GM10266 (cell line): ENCODE measurements around the gene ICAM5.
A peak's percentile ranks its signal among the peaks of the same experiment; 100 is the strongest.

Source experiments
- DNase-seq: peaks from one replicate; pipeline ENCODE4 v3.0.0; 2012; ENCODE audit errors: extremely low spot score
- TF ChIP-seq, protein P1 (sequence below): IDR thresholded peaks from 2 replicates; pipeline ENCODE4 v1.5.1; 2012; ENCODE audit warnings: mild to moderate bottlenecking, low read depth; ENCODE audit not compliant: control insufficient read depth, insufficient read depth; ENCODE audit errors: missing control alignments

ICAM5 gene

DNA sequence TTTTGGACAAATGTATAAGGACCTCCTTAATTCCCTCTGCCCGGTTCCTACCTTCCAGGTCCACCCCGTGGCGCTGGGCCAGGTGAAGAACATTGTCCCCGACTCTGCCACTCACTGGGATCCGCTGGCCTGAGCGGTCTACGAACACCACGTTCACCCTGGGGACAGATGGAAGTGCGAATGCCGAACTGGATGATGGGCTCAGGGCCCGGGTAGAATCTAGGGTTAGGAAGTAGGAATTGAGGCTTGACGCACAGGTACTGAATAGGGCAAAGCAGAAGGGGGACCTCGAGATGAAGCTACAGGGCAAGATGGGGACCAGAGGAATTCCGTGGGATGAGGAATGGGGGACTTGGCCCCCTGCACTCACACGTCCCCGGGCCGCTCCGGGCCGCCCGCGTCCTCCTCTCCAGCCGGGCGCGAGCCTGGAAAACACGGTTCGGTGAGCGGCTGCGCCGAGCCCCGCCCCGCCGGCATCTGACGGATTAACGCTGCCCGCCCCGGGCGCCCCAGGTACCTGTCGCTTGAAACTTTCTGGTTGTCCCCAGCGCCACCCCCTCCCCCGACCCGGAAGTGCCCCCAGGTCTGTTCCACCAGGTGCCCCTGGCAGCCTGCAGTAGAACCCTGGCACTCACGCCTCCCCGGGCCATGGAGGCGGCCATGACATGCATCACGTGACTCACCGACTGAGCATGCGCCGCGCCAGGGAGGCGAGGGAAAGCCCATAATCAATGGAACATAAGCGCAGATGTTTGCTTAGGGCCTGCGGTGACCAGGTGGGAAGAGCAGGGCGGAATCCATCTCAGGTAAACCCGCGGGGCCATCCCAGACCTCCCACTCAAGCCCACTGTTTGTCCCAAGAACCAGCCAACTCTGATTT, 25.8 kb downstream of the ICAM5 start, which contains the start of gene FDX2:
Gene FDX2 (minus strand): TSS at position 681 of the 880 bp plus-strand sequence. CDS start 19 bp downstream, at position 662.
- DNase-seq = peak; percentile 97
- TF ChIP-seq, protein P1, sequence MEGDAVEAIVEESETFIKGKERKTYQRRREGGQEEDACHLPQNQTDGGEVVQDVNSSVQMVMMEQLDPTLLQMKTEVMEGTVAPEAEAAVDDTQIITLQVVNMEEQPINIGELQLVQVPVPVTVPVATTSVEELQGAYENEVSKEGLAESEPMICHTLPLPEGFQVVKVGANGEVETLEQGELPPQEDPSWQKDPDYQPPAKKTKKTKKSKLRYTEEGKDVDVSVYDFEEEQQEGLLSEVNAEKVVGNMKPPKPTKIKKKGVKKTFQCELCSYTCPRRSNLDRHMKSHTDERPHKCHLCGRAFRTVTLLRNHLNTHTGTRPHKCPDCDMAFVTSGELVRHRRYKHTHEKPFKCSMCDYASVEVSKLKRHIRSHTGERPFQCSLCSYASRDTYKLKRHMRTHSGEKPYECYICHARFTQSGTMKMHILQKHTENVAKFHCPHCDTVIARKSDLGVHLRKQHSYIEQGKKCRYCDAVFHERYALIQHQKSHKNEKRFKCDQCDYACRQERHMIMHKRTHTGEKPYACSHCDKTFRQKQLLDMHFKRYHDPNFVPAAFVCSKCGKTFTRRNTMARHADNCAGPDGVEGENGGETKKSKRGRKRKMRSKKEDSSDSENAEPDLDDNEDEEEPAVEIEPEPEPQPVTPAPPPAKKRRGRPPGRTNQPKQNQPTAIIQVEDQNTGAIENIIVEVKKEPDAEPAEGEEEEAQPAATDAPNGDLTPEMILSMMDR = no peak

DNA sequence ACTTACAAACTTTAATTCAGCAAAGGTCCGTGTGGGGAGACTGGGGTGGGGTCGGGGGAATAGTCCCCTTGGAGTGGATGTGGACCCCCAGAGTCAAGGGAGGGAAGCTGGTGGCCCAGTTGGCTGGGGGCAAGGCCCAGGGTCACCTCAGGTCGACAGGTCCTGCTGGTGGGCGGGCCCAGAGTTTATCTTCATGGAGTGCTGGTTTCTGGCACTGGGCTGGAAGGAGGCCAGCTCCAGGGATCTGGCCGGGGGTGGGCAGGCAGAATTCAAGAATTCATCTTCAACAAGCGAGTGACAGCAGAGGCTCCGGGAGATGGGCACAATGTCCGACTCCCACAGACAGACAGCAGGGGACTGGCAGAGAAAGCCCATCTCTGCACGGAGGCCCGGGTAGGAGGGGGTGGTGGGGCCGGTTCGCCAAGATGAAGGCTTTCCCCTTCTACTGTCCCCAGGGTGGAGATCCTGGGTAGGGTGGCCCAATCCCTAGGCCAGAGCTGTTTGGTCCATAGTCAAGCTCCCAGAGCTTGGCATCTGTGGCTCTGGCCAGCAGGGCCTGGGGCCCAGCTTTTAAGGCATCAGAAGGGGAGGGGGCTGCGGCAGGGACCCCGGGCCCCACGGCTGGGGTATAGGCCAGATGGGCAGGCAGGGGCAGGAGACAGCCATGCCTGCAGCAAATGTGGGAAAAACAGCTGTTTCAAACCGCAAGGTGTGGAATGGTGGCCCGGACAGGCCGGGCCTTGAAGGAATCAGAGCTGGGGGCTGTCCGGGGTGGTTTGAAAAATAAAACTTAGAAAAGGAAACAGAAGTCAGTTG, 26.7 kb downstream of the ICAM5 start:
- TF ChIP-seq, protein P1 = no peak
- DNase-seq = no peak

DNA sequence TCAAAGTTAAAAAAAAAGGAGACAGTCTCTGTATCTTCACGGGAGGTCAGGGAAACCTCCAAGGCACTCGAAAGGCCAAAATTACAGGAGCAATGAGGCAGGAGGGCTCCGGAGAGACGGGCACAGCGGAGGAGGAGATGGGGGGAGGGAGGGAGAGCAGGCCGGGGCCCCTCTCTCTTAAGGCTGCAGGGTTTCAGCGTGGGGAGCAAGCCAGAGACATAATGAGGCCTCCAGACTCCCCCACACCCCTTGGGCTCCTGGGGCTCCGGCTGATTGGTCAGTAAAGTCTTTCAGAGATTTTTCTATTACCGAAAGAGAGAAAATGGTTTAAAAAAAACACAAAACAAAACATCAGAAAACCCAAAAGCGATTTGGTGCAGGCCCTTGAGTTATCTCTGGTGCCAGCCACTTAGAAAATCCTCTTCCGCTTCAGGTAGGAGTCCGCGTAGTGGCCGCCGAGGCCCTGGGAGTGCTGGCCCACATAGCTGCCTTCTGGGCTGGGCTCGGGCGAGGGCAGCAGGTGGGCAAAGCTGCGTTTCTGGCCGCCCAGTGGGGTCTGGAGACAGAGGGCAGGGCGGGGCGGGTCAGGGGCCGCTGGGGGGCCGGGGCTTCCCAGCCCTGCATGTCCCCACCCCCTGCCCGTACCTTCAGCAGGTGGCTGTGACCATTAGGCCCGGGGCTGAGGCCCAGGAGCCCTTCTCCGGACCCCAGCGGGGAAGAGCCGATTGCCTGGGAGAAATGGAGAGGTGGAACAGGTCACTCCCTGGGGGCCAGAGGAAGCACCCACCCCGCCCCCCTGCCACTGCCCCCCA, 27.5 kb downstream of the ICAM5 start:
- DNase-seq = no peak
- TF ChIP-seq, protein P1 = no peak

DNA sequence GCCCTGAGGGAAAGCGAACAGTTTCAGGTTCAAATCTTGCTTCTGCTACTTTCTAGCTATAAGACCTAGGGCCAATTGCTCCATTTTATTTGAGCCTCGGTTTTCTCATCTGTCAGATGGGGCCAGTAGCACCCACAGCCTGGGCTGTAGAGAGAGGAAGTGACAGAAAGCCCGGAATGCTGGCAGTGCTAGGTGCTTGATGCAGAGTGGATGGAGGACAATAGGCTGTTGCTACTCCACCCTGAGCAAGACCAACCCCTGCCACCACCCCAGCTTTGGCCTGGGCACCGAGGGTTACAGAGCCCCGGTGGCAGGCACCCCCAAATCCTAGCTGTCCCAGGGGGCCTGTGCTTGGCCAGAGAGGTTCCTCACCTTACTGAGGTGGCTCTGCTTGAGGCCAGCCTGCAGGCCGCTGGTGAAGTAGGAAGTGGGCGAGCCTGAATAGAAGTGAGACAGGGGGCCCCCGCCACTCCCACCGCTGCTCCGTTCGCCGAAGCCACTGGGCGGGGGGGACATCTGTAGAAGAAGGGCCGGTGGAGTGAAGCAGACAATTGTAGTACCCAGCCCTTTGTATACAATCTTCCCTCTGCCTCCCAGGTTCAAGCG, 28.2 kb downstream of the ICAM5 start:
- DNase-seq = no peak
- TF ChIP-seq, protein P1 = no peak

DNA sequence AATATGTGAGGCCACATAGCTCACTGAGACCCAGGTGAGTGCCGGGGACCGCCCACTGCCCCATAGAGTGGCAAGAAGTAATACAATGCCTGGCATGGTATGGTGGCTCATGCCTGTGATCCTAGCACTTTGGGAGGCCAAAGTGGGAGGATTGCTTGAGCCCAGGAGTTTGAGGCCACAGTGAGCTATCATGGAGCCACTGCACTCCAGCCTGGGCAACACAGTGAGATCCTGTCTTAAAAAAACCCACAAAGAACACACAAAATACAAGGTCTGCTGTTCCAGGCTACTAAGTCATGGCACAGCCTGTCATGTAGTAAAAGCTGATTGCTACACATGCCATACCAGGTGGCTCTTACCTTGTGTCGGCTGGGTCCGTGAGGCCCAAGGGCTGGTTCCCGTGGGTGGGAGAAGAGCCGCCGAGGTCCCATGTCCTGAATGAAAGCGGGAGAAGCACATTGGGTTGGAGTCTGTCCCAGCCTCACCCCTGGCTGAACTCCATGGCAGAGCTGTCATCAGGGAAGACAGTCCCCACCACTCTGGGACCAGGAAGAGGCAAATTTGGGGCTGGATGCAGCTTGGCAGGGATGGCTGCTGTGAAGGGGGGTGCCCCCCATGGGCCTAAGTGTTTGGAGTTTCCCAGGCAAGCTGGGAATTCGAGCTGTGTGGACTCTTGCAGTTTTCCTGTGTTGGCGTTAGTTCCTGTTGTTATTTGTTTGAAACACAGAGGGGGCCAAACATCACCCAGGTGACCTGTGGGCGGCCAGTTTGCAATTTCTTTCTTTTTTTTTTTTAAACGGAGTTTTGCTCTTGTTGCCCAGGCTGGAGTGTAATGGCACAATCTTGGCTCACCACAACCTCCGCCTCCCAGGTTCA, 29.3 kb downstream of the ICAM5 start:
- TF ChIP-seq, protein P1 = no peak
- DNase-seq = no peak
